Stimulated activated effector memory CD8-positive, alpha-beta T cell treated with anti-CD3 and anti-CD28 coated beads, Interleukin-12 subunit alpha, Interleukin-12 subunit beta, amount 100 ng/mL, for 72 hours (primary cell): ENCODE measurements around the gene ADAMTS2.
A peak's percentile ranks its signal among the peaks of the same experiment; 100 is the strongest.

Experiments used
- ATAC-seq: fragments of 150-1000 bp; cut with Tn5 transposase; 2 replicates; pipeline ENCODE4 v1.10.0; 2021
- DNase-seq, 2 donors: peaks; one replicate each; pipeline ENCODE4 v3.0.0; 2021 to 2022; ENCODE audit warnings: low spot score in 2 of 2
- H3K27ac Mint-ChIP-seq: one replicate; pipeline ENCODE4 v1.8.0; 2022; ENCODE audit warnings: mild to moderate bottlenecking, mixed read lengths
- H3K36me3 Mint-ChIP-seq: one replicate; pipeline ENCODE4 v1.8.0; 2022; ENCODE audit warnings: mild to moderate bottlenecking, mixed read lengths
- H3K4me1 Mint-ChIP-seq: one replicate; pipeline ENCODE4 v1.8.0; 2022; ENCODE audit warnings: mixed read lengths
- H3K4me3 Mint-ChIP-seq: one replicate; pipeline ENCODE4 v1.8.0; 2022; ENCODE audit warnings: mild to moderate bottlenecking, mixed read lengths
- H3K9me3 Mint-ChIP-seq: one replicate; pipeline ENCODE4 v1.8.0; 2022; ENCODE audit warnings: mixed read lengths

The ADAMTS2 gene

DNA sequence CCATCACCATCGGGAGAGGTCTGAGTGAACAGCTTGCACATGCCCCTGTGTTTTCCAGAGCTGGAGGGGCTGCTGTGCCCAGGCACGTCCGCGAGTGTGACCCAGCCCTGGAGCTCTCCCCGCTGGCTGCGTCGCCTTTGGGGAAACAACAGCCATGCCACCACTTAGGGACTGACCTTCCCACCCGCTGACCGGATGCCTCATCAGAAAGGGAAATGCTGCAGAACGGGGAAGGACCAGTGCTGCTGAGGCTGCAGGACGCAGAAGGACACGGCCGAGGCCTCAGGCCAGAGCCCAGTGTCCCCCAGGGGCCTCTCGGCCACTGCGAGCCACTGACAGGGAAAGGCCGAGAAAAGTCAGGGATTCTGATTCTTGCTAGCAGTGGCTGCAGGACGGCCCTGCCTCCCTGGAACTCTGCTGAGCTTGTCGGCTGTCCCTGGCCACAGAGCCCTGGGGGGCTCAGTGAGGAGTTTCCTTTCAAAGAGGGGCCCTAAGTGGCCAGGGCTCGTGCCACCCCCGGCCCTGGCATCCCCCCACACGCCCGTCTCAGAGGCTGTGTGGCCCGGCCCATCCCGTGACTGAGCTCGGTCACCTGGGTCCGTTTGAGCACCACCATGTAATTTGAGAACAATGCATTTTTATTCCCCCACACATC, 154.3 kb downstream of the ADAMTS2 start:
- DNase-seq (no peak), ATAC-seq (no peak)
- H3K36me3 Mint-ChIP-seq: no peaks in the 10 kb centered on the region
- H3K4me1 Mint-ChIP-seq: no peaks in the 10 kb centered on the region
- no peak overlapping the region for H3K4me3 Mint-ChIP-seq
- H3K27ac Mint-ChIP-seq: no peak overlapping the region
- no peaks in the 10 kb centered on the region for H3K9me3 Mint-ChIP-seq

DNA sequence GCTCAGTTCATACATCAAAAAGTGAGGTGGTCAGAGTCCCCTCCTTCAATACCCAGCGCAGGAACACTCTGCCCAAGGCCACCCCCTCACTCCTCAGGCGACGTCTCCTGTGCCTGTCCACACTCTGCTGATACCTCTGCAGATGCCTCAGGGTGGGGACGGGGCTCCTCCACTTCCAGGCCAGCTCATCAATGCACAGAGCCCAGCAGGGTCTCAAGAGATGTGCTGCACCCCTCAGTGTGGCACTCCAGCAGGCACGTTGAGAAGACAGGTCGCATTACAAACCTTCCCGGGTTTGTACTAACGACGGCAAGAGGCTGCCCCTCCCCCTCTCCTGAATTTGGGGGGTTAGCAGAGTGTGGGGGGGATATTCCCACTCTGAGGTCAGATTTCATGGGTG, 156.6 kb downstream of the ADAMTS2 start:
- ATAC-seq (no peak), DNase-seq (no peak)
- Mint-ChIP-seq H3K36me3 (no peaks in the 10 kb centered on the region), H3K4me1 (no peaks in the 10 kb centered on the region), H3K27ac (no peak overlapping the region), H3K4me3 (no peak overlapping the region), H3K9me3 (no peaks in the 10 kb centered on the region)

DNA sequence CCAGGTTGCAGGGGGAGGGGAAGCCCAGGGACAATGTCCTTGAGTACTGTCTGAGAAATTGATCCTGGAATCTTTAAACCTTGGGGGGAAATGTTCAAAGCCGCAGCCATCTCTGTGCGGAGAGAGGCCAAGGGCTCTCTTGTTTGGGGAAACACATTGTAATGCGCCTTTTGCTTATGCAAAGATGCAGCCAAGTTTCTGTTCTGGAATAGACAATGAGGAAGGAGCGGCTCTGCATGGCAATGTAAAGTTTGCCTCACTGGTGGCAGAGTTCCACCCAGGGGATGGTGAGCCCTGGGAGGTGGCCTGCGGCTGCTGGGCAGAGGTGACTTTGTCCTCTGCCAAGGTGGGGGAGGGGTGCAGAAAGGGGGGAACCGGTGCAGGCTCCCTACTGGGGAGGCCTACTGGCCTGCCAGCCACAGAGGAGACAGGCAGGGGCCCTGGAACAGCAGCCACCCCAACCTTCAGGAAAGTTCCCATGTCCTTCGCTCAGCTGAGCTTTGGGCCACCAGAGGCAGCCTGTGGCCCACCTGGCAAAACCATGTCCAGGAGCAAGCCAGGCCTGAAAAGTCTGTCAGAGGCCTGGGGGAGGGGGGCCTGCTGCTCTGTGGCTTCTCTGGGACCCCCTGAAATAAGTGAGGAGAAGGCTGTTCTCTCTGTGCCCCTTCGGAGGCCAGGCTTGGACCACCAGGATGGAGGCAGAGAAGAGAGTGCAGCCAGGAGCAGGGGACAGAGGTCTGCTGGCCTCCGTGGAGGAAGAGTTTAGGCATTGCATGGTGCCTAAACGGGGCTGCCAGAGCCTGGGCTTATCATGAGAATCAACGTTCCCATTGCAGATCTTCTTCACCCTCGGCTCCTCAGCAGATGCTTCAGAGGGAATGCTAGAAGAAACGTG, 157.3 kb downstream of the ADAMTS2 start:
- ATAC-seq (no peak), DNase-seq (no peak)
- Mint-ChIP-seq H3K36me3 (no peaks in the 10 kb centered on the region), H3K9me3 (no peaks in the 10 kb centered on the region), H3K4me1 (no peaks in the 10 kb centered on the region), H3K4me3 (no peak overlapping the region), H3K27ac (no peak overlapping the region)

DNA sequence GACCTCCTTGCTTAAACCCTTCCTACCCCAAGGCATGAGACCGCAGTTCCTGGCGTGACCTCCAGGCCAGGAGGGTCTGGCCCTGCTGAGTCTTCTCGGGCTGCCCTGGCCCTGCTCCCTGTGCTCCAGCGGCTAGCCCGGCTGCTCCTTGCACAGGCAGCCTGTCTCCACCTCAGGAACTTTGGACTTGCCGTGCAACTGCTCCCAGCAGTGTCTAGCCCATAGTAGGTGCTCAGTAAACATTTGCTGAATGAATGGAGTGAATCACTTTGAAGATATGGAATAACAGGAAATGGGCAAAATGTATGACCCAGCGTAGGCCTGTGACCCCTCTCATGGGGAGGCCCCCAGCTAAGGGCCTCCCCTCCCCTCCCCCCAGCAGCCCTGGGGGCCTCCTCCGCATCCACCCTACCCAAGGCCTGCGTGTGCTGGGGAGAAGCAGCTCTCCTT, 158.0 kb downstream of the ADAMTS2 start:
- no peak overlapping the region for H3K4me3 Mint-ChIP-seq
- no peaks in the 10 kb centered on the region for H3K4me1 Mint-ChIP-seq
- H3K27ac Mint-ChIP-seq: no peak overlapping the region
- no peaks in the 10 kb centered on the region for H3K9me3 Mint-ChIP-seq
- H3K36me3 Mint-ChIP-seq: no peaks in the 10 kb centered on the region
- no peak for DNase-seq
- ATAC-seq: no peak

DNA sequence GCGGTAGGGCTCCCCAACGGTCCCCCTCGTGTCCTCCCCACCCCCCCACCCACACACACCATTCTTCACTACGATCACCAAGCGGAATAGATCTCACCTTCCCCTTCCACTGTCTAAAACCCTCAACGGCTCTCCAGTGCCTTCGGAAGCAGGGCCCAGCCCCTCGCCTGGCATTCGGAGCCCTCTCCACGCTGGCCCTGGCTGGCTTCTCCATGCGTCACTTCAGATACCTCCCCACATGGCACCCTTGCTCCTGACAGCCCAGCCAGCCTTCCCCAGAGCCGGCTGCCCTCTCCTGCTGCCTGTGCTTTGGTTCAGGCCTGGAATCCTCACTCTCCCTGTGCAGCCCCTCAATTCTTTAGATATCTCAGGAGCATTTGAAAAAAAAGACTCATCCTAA, 158.5 kb downstream of the ADAMTS2 start:
- no peak for ATAC-seq
- no peaks in the 10 kb centered on the region for H3K36me3 Mint-ChIP-seq

DNA sequence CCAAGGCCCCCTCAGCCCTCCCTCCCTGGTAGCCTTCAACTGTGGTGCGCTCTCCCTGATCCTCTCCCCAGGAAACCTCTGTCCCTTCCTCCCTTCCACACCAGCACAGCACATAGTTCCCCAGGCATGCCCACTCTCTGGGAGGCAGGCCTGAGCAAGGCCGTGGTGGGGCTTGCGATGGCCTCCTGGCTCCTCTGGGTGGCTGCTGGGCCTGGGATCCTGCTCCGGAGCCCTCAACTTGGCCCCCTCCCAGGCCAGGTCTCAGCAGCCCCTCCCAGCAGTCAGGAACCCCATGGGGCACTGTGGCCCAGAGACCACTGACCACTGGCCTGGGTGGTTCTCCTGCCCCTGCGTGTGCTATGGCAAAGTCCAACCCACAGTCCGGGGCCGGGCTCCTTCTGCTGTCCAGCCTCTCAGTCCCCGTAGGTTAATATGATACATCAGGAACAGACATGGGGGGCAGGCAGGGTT, 159.3 kb downstream of the ADAMTS2 start:
- H3K9me3 Mint-ChIP-seq: no peaks in the 10 kb centered on the region
- ATAC-seq (no peak), DNase-seq (no peak)
- H3K36me3 Mint-ChIP-seq: no peaks in the 10 kb centered on the region
- H3K4me3 Mint-ChIP-seq: no peak overlapping the region
- no peak overlapping the region for H3K27ac Mint-ChIP-seq
- no peaks in the 10 kb centered on the region for H3K4me1 Mint-ChIP-seq

More for the DNA sequence above, 158.5 kb downstream of the ADAMTS2 start:
- no peak for DNase-seq
- H3K4me3 Mint-ChIP-seq: no peak overlapping the region
- H3K9me3 Mint-ChIP-seq: no peaks in the 10 kb centered on the region
- no peak overlapping the region for H3K27ac Mint-ChIP-seq
- H3K4me1 Mint-ChIP-seq: no peaks in the 10 kb centered on the region

DNA sequence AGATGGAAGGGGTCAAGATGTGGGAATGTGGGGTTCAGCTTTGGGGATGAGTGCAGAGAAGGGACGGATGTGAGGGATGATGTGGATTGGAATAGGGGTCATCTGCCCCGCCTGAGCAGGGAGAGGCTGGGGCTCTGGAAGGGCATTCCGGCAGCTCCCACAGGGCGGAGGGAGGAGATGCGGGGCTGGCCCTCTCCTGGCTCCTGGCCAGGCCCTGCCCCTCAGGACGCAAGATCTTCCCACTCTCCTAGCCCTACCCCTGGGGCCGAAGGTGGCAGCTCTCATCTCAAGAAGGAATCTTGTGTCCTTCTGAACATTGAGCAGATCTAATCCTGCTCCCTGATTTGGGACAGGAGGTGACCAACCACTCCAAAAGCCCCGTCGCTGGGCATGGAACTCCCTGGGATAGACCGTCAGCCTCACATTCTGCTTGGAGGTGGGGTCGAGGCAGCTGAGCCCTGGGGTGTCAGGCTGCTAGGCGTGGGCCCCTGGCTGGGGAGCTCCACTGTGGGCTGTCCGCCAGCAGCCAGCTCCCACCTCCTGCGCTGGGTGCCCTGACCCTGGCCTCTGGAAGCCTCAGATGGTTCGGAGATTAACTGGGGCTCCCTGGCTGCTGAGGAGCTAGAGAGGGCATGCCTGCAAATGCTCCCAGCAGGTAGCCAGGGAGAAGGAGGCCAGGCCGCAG, 159.9 kb downstream of the ADAMTS2 start:
- DNase-seq (no peak), ATAC-seq (no peak)
- no peaks in the 10 kb centered on the region for H3K4me1 Mint-ChIP-seq
- H3K36me3 Mint-ChIP-seq: no peaks in the 10 kb centered on the region
- no peak overlapping the region for H3K27ac Mint-ChIP-seq
- H3K4me3 Mint-ChIP-seq: no peak overlapping the region
- H3K9me3 Mint-ChIP-seq: no peaks in the 10 kb centered on the region

DNA sequence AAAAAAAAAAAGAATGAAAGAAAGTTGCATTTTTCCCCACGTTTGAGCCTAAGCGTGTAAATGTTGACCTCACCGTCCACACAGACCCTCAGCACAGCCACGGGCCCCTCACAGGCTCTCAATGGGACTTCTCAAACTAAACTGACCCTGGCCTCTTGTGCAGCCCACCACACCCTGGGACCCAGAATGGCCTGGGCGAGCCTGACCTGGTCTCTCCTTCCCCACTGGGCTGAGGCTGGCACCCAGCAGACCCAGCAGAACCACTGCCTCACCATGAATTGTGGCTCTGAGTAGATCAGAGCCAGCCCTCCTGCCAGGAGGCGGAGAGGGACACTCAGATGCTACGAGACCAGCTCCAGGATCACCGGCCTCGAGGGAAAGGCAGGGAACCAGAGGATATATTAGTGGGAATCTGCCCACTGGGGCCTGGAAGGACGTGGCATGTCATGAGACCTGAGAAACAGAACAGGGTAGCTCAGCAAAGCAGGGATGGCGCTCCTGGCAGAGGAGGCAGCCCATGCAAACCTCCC, 160.7 kb downstream of the ADAMTS2 start:
- no peak for ATAC-seq
- H3K36me3 Mint-ChIP-seq: no peaks in the 10 kb centered on the region
- no peak overlapping the region for H3K27ac Mint-ChIP-seq
- no peak overlapping the region for H3K4me3 Mint-ChIP-seq
- H3K4me1 Mint-ChIP-seq: no peaks in the 10 kb centered on the region
- no peak for DNase-seq
- H3K9me3 Mint-ChIP-seq: no peaks in the 10 kb centered on the region

DNA sequence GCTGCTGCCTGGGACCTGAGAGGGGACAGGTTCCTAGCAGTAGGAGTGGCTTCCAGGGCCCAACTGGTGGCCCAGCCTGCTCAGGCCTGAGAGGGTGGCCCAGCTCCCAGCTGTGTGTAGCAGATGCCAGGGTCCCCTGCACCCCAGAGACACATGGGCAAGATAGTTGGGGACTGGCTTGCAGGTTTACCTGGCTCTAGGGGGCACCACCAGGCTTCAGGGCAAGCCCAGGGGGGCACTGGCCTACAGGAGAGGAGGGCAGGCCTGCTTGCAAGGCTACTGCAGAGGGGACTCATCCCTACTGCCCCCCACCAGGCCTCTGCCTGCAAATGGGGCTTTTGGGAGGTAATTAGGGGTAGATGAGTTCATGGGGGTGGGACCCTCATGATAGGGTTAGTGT, 161.8 kb downstream of the ADAMTS2 start:
- DNase-seq: no peak
- no peak for ATAC-seq
- Mint-ChIP-seq H3K36me3 (no peaks in the 10 kb centered on the region), H3K9me3 (peaks cover 2% of the 10 kb centered on the region), H3K27ac (no peak overlapping the region), H3K4me3 (no peak overlapping the region), H3K4me1 (no peaks in the 10 kb centered on the region)

DNA sequence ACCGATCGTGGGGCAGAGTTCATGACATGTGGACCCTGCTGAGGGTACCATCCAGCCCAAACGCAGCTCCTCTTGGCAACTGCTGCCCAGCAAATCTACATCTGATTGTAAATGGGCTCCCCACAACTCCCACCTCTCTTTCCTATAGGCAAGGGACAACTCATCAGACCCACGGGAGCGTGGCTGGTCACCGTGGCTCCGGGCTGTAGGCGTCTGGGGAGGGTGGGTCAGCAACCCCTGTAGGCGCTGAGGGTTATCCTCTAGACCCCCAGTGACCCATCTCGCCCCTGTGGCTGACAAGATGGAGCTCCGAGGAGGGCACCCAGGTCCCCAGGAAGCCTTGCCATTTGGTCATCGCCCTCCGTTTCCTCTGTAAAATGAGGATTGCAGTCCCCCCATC, 162.7 kb downstream of the ADAMTS2 start:
- no peak for ATAC-seq
- H3K4me1 Mint-ChIP-seq: no peaks in the 10 kb centered on the region
- no peak for DNase-seq
- no peak overlapping the region for H3K4me3 Mint-ChIP-seq
- H3K36me3 Mint-ChIP-seq: no peaks in the 10 kb centered on the region
- no peak overlapping the region for H3K27ac Mint-ChIP-seq
- peaks cover 3% of the 10 kb centered on the region for H3K9me3 Mint-ChIP-seq

DNA sequence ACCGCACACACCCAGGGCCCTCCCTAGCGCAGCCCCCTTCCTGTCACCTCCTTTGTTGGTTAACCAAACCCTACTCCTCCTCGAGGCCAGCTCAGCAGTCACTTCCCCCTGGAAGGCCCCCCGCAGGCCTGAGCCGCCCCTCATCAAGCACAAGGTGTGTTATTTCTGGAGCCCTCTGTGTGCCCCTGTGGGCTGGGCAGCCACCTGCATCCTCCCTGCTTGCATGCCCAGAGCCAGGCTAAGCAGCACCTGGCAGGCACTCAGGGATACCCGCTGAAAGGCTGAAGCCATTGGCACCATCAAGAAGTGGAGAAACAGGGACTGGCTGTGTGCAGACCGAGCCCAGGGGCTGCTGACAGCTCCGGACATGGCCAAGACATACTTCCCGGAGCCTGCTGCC, 163.3 kb downstream of the ADAMTS2 start:
- peaks cover 3% of the 10 kb centered on the region for H3K9me3 Mint-ChIP-seq
- no peak for DNase-seq
- ATAC-seq: no peak
- peak overlapping the region; percentile 30 for H3K27ac Mint-ChIP-seq
- H3K36me3 Mint-ChIP-seq: no peaks in the 10 kb centered on the region
- H3K4me3 Mint-ChIP-seq: no peak overlapping the region
- H3K4me1 Mint-ChIP-seq: no peaks in the 10 kb centered on the region

DNA sequence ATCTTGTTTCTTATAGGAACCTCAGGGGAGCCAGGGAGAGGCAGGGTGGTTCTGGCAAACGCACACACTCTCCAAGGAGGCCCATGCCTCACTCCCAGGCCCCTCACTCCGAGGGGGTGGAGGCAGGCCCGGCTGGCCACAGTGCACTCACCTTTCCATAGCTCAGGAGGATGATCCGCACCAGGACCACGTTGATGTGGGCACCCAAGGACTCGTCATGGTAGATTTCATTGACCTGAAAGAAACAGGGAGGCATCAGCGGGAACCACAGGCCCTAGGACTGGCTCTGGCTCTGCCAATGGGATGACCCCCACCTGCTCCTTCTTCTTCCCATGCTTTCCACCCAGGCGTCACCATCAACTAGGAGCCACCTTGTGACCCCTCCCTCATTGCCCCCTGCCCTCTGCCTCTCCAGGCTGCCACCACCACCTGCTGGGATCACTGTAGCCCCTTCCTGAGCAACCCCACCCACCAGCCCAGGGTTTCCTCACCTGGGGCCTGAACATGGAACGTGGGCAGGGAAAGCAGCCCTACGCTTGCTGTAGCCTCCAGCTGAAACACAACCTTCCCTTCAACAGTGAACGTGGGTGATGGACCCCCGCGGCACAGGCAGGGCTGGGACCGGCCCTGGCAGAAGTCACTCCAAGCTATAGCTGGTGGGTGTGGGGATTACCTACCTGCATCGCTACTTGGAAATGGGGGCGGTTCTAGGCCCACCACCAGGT, 164.2 kb downstream of the ADAMTS2 start:
- ATAC-seq (no peak), DNase-seq (no peak)
- peaks cover 3% of the 10 kb centered on the region for H3K9me3 Mint-ChIP-seq
- H3K36me3 Mint-ChIP-seq: no peaks in the 10 kb centered on the region
- H3K4me1 Mint-ChIP-seq: no peaks in the 10 kb centered on the region
- H3K27ac Mint-ChIP-seq: no peak overlapping the region
- no peak overlapping the region for H3K4me3 Mint-ChIP-seq

DNA sequence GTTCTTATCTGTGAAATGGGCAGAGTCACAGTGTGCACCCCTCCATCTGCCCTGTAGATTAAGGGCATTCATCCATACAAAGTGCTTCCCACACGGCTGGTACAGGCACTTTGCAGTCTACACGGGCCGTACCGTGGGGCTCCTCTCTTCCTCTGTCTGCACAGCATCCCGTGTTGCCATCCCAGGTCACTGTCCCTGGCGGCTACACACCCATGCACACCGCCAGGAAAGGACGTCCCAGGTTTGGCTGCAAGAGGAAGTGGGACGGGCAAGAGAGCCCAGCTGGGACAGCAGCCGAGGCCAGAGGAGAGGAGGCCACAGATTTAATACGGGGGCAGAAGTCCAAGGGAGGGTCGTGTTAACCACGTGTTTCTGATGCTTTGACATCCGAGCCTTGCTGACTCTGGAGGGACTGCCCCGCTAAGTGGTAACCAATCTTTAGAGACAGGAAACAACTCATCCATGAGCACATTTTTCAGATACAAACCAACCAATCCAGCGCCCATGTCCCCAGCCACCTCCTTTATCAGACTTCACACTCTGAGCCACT, 165.1 kb downstream of the ADAMTS2 start:
- ATAC-seq: no peak
- Mint-ChIP-seq H3K36me3 (no peaks in the 10 kb centered on the region), H3K4me1 (no peaks in the 10 kb centered on the region), H3K4me3 (no peak overlapping the region), H3K9me3 (peaks cover 3% of the 10 kb centered on the region), H3K27ac (no peak overlapping the region)
- no peak for DNase-seq

DNA sequence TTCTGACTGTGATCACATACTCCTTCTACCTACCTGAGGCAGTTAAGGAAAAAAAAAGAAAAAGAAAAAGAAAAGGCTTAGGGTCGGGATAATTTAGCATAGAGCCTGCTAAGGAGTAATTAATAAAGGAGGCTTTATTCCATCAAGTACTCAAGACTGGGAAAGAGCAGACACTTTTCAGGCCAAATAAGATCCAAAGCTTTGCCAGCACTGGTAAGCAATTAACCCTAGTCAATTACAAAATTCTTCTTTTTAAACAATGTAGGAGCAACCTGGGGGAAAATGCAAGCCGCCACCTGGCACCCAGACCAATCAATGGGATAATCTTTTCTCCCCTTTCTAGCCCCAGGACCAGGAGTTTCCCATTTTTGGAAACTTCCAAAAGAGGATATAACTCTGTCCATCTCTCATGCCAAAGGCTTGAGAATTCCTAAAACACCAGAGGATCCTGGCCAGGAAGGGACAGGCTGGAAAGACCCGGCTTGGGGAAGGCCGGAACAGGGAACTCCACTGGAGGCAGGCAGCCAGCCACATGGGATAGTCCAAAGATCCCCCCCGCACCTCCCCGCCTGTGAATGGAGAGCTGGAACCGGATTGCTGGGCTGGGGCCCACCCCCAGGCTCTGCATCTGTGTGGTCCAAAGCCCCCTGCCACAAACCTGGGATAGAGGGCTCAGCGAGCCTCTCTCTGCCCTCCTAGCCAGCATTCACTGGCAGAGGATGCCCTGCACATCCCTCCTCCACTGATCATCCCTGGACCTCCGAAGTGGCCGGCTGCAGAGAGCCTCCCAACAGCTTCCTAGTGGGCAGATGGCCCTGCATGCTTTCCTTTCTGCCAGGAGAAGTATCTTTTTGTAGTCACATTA, 167.3 kb downstream of the ADAMTS2 start:
- no peak overlapping the region for H3K27ac Mint-ChIP-seq
- H3K4me3 Mint-ChIP-seq: no peak overlapping the region
- DNase-seq (no peak), ATAC-seq (no peak)
- H3K9me3 Mint-ChIP-seq: peaks cover 3% of the 10 kb centered on the region
- no peaks in the 10 kb centered on the region for H3K4me1 Mint-ChIP-seq
- no peaks in the 10 kb centered on the region for H3K36me3 Mint-ChIP-seq
